Endodermal cell (in vitro differentiated cells): Measurements from ENCODE around the gene PTMS. TPM values are rescaled to one million over a fixed set of nuclear protein-coding genes. Genes with fewer than 3 reads are reported as not detected.

Experiments
- DNase-seq: peaks from one replicate; pipeline ENCODE4 v3.0.0-alpha.2; 2017
- H3K27ac ChIP-seq: 2 replicates; pipeline ENCODE4 v1.5.1; 2013; ENCODE audit warnings: mild to moderate bottlenecking, low read depth, low read length, moderate library complexity
- H3K27me3 ChIP-seq: 2 replicates; pipeline ENCODE4 v1.6.1; 2013; ENCODE audit warnings: mild to moderate bottlenecking, low read length, moderate library complexity; ENCODE audit not compliant: insufficient read depth, control insufficient read depth, poor library complexity, severe bottlenecking
- H3K36me3 ChIP-seq: 2 replicates; pipeline ENCODE4 v1.7.0; 2013; ENCODE audit warnings: mild to moderate bottlenecking, low read length, moderate library complexity; ENCODE audit not compliant: control insufficient read depth, insufficient read depth
- H3K4me1 ChIP-seq: one replicate; pipeline ENCODE4 v1.7.0; 2013; ENCODE audit warnings: low read length; ENCODE audit not compliant: control insufficient read depth, insufficient read depth
- H3K4me3 ChIP-seq: 2 replicates; pipeline ENCODE4 v1.5.1; 2013; ENCODE audit warnings: mild to moderate bottlenecking, low read length, moderate library complexity
- H3K9ac ChIP-seq: 2 replicates; pipeline ENCODE4 v1.6.1; 2013; ENCODE audit warnings: mild to moderate bottlenecking, low read length, moderate library complexity; ENCODE audit not compliant: poor library complexity, severe bottlenecking; ENCODE audit errors: extremely low read depth
- H3K9me3 ChIP-seq: 2 replicates; pipeline ENCODE4 v1.6.1; 2013; ENCODE audit warnings: mild to moderate bottlenecking, low read length, moderate library complexity; ENCODE audit not compliant: control insufficient read depth
- H3K27ac Mint-ChIP-seq: 2 replicates; pipeline ENCODE4 v1.8.0; 2020; ENCODE audit warnings: mixed read lengths
- H3K27me3 Mint-ChIP-seq: 2 replicates; pipeline ENCODE4 v1.8.0; 2021; ENCODE audit warnings: mild to moderate bottlenecking, mixed read lengths; ENCODE audit not compliant: insufficient read depth
- H3K36me3 Mint-ChIP-seq: 2 replicates; pipeline ENCODE4 v1.8.0; 2020; ENCODE audit warnings: low read depth, mixed read lengths
- H3K4me1 Mint-ChIP-seq: 2 replicates; pipeline ENCODE4 v1.8.0; 2020; ENCODE audit warnings: mixed read lengths
- H3K4me3 Mint-ChIP-seq: 2 replicates; pipeline ENCODE4 v1.8.0; 2020; ENCODE audit warnings: mild to moderate bottlenecking, moderate library complexity, mixed read lengths
- H3K9me3 Mint-ChIP-seq: 2 replicates; pipeline ENCODE4 v1.8.0; 2020; ENCODE audit warnings: mild to moderate bottlenecking, mixed read lengths
- CTCF ChIP-seq: fragments of 200-600 bp; sonication (generic); conservative IDR thresholded peaks from 2 replicates; pipeline ENCODE4 v1.5.0; 2021; ENCODE audit warnings: antibody characterized with exemption, mild to moderate bottlenecking
- WGBS, 2 experiments: methylation state at CpG; one replicate each; pipeline versions ENCODE4 v1.1.5 to v1.1.7; 2013; ENCODE audit warnings: missing lambda C conversion rate in 2 of 2, mixed read lengths in 1 of 2; ENCODE audit not compliant: insufficient coverage in 1 of 2, insufficient read length in 1 of 2; 5-methylcytosine and 5-hydroxymethylcytosine counted together
- total RNA-seq, 2 donors: library from RNA; stranded (reverse); fragmentation: NEBNext Ultra II Directional in 1 of 2; extraction: Animal tissue kit (Norgen Biotek cat#: 25700) in 1 of 2; gene quantifications; 2 replicates in 1 of 2; 3 replicates in 1 of 2; pipeline ENCODE4 v1.2.1, GENCODE V29; 2021

PTMS gene
- total RNA-seq, 2 donors from 2014 or later: 637 to 888 TPM

- Histone ChIP-seq H3K9ac (no peak overlapping the region), H3K27me3 (peaks cover 6% of the 10 kb centered on the region), H3K27ac (peak overlapping the region; percentile 95), H3K36me3 (peaks cover 6% of the 10 kb centered on the region), H3K4me3 (peak overlapping the region; percentile 73), H3K9me3 (no peaks in the 10 kb centered on the region), H3K4me1 (peaks cover 13% of the 10 kb centered on the region)
- H3K36me3 Mint-ChIP-seq: peaks cover 25% of the 10 kb centered on the region
- no peaks in the 10 kb centered on the region for H3K9me3 Mint-ChIP-seq
- peaks cover 68% of the 10 kb centered on the region for H3K27me3 Mint-ChIP-seq
- H3K4me1 Mint-ChIP-seq: peaks cover 42% of the 10 kb centered on the region
- peak overlapping the region; percentile 69 for H3K4me3 Mint-ChIP-seq
- peak; percentile 100 for TF ChIP-seq CTCF
- DNase-seq: peak; percentile 100
- peak overlapping the region; percentile 69 for H3K27ac Mint-ChIP-seq
- WGBS, 2 experiments: 10 to 24% methylated on average over 10 to 35 of the region's 35 CpGs
These were observed 12.7 kb downstream of the PTMS start for GRCh38 chr12:6778574-6779550.

GRCh38 chr12:6779708-6780432 lies 13.7 kb downstream of the PTMS start:
- H3K9ac ChIP-seq: no peak overlapping the region
- WGBS, 2 experiments: 89 to 92% methylated on average over 5 to 6 of the region's 6 CpGs
- H3K27ac Mint-ChIP-seq: no peak overlapping the region

More at GRCh38 chr12:6779708-6780432, 13.7 kb downstream of the PTMS start:
- Histone ChIP-seq H3K4me3 (no peak overlapping the region), H3K9me3 (no peaks in the 10 kb centered on the region), H3K27ac (peak overlapping the region; percentile 95), H3K4me1 (peaks cover 13% of the 10 kb centered on the region), H3K27me3 (peaks cover 6% of the 10 kb centered on the region), H3K36me3 (peaks cover 6% of the 10 kb centered on the region)
- no peak for TF ChIP-seq CTCF
- no peak for DNase-seq
- peaks cover 57% of the 10 kb centered on the region for H3K27me3 Mint-ChIP-seq
- peaks cover 20% of the 10 kb centered on the region for H3K36me3 Mint-ChIP-seq
- no peaks in the 10 kb centered on the region for H3K9me3 Mint-ChIP-seq
- H3K4me1 Mint-ChIP-seq: peaks cover 38% of the 10 kb centered on the region
- H3K4me3 Mint-ChIP-seq: no peak overlapping the region
